Memory B cell (primary cell): ENCODE data around the gene SPTBN4.
"Not testable (repeated sequence)": the region's sequence is repeated elsewhere in the genome, so short reads cannot be mapped to it uniquely, and the experiment has no call there.

Experiments
- ATAC-seq: fragments of 150-1000 bp; cut with Tn5 transposase; 2 replicates; pipeline ENCODE4 v1.10.0; 2021; ENCODE audit warnings: low read depth, mild to moderate bottlenecking, moderate library complexity
- DNase-seq, 2 donors: peaks; one replicate each; pipeline ENCODE4 v3.0.0; 2022; ENCODE audit warnings: low spot score in 2 of 2
- H3K27ac Mint-ChIP-seq: one replicate; pipeline ENCODE4 v1.8.0; 2022; ENCODE audit warnings: mild to moderate bottlenecking, moderate library complexity, mixed read lengths
- H3K27me3 Mint-ChIP-seq: one replicate; pipeline ENCODE4 v1.8.0; 2022; ENCODE audit warnings: mixed read lengths
- H3K36me3 Mint-ChIP-seq: one replicate; pipeline ENCODE4 v1.8.0; 2022; ENCODE audit warnings: mild to moderate bottlenecking, mixed read lengths
- H3K4me1 Mint-ChIP-seq: one replicate; pipeline ENCODE4 v1.8.0; 2022; ENCODE audit warnings: mixed read lengths
- H3K4me3 Mint-ChIP-seq: one replicate; pipeline ENCODE4 v1.8.0; 2022; ENCODE audit warnings: mild to moderate bottlenecking, moderate library complexity, mixed read lengths
- H3K9me3 Mint-ChIP-seq: one replicate; pipeline ENCODE4 v1.8.0; 2022; ENCODE audit warnings: mixed read lengths

SPTBN4 gene

DNA sequence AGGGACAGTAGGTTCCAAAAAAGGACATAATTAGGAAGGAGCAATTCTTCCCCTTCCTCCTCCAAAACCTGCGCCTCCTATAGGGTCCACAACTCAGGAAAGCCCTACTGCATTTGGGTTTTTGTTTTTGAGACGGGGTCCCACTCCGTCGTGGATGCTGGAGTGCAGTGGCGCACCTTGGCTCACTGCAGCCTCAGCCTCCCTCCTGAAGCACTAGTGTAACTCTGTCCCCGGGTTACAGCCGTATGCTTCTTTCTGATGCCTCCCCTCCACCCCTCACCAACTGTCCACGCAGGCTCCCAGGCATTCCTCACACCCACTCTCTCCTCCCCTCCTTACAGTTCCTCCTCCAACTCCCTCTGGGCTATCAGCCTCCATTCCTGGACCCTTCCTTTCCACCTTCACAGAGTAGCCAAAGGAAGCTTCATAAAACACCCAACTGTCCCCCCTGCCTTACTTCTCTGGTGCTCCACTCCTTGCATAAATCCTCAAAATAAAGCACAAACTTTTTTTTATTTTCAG is 20.5 kb upstream of the SPTBN4 start:
- Mint-ChIP-seq H3K4me1 (peaks cover 15% of the 10 kb centered on the region), H3K36me3 (peaks cover 8% of the 10 kb centered on the region), H3K27me3 (no peaks in the 10 kb centered on the region), H3K4me3 (no peak overlapping the region), H3K27ac (peak overlapping the region; percentile 13), H3K9me3 (no peaks in the 10 kb centered on the region)
- DNase-seq (no peak), ATAC-seq (no peak)

- Mint-ChIP-seq H3K4me3 (no peak overlapping the region), H3K27ac (no peak overlapping the region), H3K36me3 (peaks cover 4% of the 10 kb centered on the region), H3K4me1 (peaks cover 4% of the 10 kb centered on the region), H3K9me3 (no peaks in the 10 kb centered on the region), H3K27me3 (no peaks in the 10 kb centered on the region)
- DNase-seq (no peak), ATAC-seq (no peak)
Observed at GRCh38 chr19:40449506-40449905, 17.3 kb upstream of the SPTBN4 start.

DNA sequence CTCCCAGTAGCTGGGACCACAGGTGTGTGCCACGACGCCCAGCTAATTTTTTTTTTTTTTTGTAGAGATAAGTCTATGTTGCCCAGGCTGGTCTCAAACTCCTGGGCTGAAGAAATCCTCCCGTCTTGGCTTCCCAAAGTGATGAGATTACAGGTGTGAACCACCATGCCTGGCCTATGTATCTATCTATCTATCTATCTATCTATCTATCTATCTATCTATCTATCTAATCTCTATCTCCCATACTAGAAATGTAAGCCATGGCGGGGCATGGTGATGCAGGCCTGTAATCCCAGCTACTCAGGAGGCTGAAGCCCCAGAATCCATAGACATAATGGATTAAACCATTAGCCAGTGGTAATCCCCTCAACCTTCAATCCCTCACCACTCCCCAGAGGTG is 16.1 kb upstream of the SPTBN4 start:
- Mint-ChIP-seq H3K27me3 (no peaks in the 10 kb centered on the region), H3K4me1 (no peaks in the 10 kb centered on the region), H3K4me3 (no peak overlapping the region), H3K36me3 (peaks cover 6% of the 10 kb centered on the region), H3K27ac (no peak overlapping the region), H3K9me3 (no peaks in the 10 kb centered on the region)
- DNase-seq = no peak
- ATAC-seq = no peak

DNA sequence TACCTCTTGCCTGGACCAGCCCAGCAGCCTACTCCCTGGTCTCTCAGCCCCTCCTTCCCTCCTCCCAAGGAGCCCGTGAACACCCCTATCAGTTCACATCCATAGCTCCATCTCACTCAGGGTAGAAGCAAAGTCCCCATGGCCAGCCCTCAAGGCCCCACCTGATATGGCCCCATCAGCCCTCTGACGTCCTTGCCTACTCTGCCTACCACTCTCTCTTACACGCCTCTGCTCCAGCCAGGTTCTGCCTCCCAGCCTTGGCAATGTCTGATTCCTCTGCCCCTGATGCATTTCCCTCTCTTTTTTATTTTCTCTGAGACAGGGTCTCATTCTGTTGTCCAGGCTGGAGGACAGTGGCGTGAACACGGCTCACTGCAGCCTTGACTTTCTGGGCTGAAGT is 14.8 kb upstream of the SPTBN4 start:
- Mint-ChIP-seq H3K27me3 (no peaks in the 10 kb centered on the region), H3K4me1 (no peaks in the 10 kb centered on the region), H3K4me3 (no peak overlapping the region), H3K9me3 (no peaks in the 10 kb centered on the region), H3K27ac (no peak overlapping the region), H3K36me3 (peaks cover 6% of the 10 kb centered on the region)
- ATAC-seq (no peak), DNase-seq (no peak)

DNA sequence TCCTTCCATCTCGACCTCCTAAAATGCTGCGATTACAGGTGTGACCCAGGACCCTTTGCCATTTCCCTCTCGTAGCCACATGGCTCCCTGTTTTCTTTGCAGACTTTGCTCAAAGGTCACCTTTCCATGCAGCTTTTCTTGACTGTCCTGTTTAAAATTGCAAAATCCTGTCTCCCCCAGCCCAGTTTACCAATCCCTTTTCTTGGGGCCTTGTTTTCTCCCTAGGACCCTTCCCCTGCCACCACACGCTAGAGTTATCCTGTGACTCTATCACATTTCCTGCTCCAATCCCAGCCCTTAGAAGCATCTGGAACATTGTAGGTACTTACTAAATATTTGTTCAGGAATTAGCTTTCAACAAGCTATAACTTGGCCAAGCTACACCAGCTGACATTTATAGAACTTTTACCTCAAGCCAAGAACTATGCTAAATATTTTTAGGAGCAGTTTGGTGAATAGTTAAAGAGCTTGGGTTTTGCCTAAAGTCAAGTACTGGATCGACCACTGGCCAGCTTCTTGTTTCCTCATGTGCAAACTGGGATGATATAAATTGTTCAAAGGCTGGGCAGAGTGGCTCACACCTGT is 13.6 kb upstream of the SPTBN4 start:
- ATAC-seq = no peak
- peaks cover 6% of the 10 kb centered on the region for H3K36me3 Mint-ChIP-seq

GRCh38 chr19:40453943-40454342 is 12.9 kb upstream of the SPTBN4 start:
- not testable (repeated sequence) for H3K36me3 Mint-ChIP-seq, DNase-seq, ATAC-seq, H3K27ac Mint-ChIP-seq, H3K9me3 Mint-ChIP-seq, H3K4me1 Mint-ChIP-seq, H3K27me3 Mint-ChIP-seq, H3K4me3 Mint-ChIP-seq

More for the DNA sequence above, 13.6 kb upstream of the SPTBN4 start:
- Mint-ChIP-seq H3K27ac (no peak overlapping the region), H3K4me1 (no peaks in the 10 kb centered on the region), H3K9me3 (no peaks in the 10 kb centered on the region), H3K27me3 (no peaks in the 10 kb centered on the region), H3K4me3 (no peak overlapping the region)
- DNase-seq = no peak

- H3K36me3 Mint-ChIP-seq = peaks cover 2% of the 10 kb centered on the region
- H3K27me3 Mint-ChIP-seq = no peaks in the 10 kb centered on the region
- H3K4me3 Mint-ChIP-seq = no peak overlapping the region
- no peaks in the 10 kb centered on the region for H3K9me3 Mint-ChIP-seq
- DNase-seq (no peak), ATAC-seq (no peak)
- peaks cover 8% of the 10 kb centered on the region for H3K4me1 Mint-ChIP-seq
- no peak overlapping the region for H3K27ac Mint-ChIP-seq
Observed at GRCh38 chr19:40457048-40457447, 9.8 kb upstream of the SPTBN4 start.

DNA sequence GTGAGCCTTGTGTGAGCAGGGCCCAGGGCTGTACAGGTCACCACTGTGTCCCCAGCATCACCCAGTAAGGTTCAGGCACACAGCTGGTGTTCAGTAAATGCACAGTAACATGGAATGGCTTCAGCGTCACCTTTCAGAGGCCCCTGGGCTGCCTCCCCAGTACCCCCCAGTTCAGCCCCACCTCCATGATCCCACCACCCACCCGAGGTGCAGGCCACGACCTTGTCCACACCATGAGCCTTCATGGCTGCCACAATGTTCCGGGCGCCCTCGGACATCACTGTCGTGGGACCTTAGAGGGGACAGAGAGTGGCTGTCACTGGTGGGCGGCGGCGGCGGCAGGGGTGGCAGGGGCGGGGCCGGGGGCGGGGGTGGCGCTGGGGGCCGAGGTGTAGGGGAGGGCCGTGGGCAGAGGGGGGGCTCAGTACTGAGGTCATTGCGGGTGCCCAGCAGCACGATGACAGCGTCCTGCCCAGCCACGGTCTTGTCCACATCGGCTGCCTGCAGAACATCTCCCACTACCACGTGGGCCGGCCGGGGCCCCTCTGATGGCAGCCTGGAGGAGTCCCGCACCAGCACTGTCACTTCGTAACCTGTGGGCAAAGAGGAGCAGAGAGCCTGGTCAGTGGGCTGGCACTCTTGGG is 8.7 kb upstream of the SPTBN4 start:
- no peak overlapping the region for H3K4me3 Mint-ChIP-seq

DNA sequence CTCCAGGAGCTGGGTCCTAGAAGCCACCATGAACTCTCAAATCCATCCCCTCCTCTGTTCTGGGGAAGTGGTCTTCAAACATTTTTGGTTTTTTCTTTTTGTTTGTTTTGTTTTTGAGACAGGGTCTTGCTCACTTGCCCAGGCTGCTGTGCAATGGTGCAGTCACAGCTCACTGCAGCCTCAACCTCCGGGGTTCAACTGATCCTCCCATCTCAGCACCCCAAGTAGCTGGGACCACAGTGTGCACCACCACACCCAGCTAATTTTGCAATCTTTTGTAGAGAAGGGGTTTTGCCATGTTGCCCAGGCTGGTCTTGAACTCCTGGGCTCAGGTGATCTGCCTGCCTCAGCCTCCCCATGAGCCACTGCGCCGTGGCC is 8.2 kb upstream of the SPTBN4 start:
- no peak overlapping the region for H3K27ac Mint-ChIP-seq
- no peaks in the 10 kb centered on the region for H3K27me3 Mint-ChIP-seq
- H3K9me3 Mint-ChIP-seq = no peaks in the 10 kb centered on the region
- no peak overlapping the region for H3K4me3 Mint-ChIP-seq
- peaks cover 12% of the 10 kb centered on the region for H3K4me1 Mint-ChIP-seq
- ATAC-seq (no peak), DNase-seq (no peak)
- H3K36me3 Mint-ChIP-seq = peaks cover 2% of the 10 kb centered on the region

More for the DNA sequence above, 8.7 kb upstream of the SPTBN4 start:
- H3K9me3 Mint-ChIP-seq = no peaks in the 10 kb centered on the region
- H3K36me3 Mint-ChIP-seq = peaks cover 2% of the 10 kb centered on the region
- H3K27me3 Mint-ChIP-seq = no peaks in the 10 kb centered on the region
- DNase-seq = no peak
- H3K27ac Mint-ChIP-seq = no peak overlapping the region
- peaks cover 10% of the 10 kb centered on the region for H3K4me1 Mint-ChIP-seq
- no peak for ATAC-seq

- Mint-ChIP-seq H3K27me3 (no peaks in the 10 kb centered on the region), H3K4me3 (no peak overlapping the region), H3K9me3 (no peaks in the 10 kb centered on the region)
Observed at GRCh38 chr19:40460185-40460584, 6.6 kb upstream of the SPTBN4 start.

GRCh38 chr19:40461669-40462221 is 5.1 kb upstream of the SPTBN4 start:
- Mint-ChIP-seq H3K36me3 (peaks cover 4% of the 10 kb centered on the region), H3K4me1 (peaks cover 29% of the 10 kb centered on the region), H3K9me3 (no peaks in the 10 kb centered on the region), H3K27me3 (peaks cover 6% of the 10 kb centered on the region), H3K27ac (no peak overlapping the region), H3K4me3 (peak overlapping the region; percentile 6)
- DNase-seq (peak in 1 of 2 donors; percentile 23), ATAC-seq (no peak)

More at GRCh38 chr19:40460185-40460584, 6.6 kb upstream of the SPTBN4 start:
- no peak for ATAC-seq
- peaks cover under 1% of the 10 kb centered on the region for H3K36me3 Mint-ChIP-seq
- H3K27ac Mint-ChIP-seq = no peak overlapping the region
- H3K4me1 Mint-ChIP-seq = peaks cover 16% of the 10 kb centered on the region
- DNase-seq = no peak

DNA sequence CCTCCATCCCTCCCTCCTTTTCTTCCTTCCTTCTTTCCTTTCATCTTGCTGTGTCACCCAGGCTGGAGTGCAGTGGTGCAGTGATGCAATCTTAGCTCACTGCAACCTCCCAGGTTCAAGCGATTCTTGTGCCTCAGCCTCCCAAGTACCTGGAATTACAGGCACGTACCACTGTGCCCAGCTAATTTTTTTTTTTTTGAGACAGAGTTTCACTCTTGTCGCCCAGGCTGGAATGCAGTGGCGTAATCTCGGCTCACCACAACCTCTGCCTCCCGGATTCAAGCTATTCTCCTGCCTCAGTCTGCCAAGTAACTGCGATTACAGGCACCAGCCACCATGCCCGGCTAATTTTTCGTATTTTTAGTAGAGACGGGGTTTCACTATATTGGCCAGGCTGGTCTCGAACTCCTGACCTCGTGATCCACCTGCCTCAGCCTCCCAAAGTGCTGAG is 3.2 kb upstream of the SPTBN4 start:
- not testable (repeated sequence) for H3K9me3 Mint-ChIP-seq, H3K36me3 Mint-ChIP-seq, DNase-seq, H3K27ac Mint-ChIP-seq, ATAC-seq, H3K4me3 Mint-ChIP-seq
- peaks cover 29% of the 10 kb centered on the region for H3K4me1 Mint-ChIP-seq
- H3K27me3 Mint-ChIP-seq = peaks cover 11% of the 10 kb centered on the region

GRCh38 chr19:40464059-40465024 is 2.5 kb upstream of the SPTBN4 start:
- ATAC-seq = no peak
- Mint-ChIP-seq H3K4me3 (peak overlapping the region; percentile 35), H3K9me3 (no peaks in the 10 kb centered on the region), H3K36me3 (peaks cover 4% of the 10 kb centered on the region), H3K27ac (peak overlapping the region; percentile 95), H3K27me3 (peaks cover 11% of the 10 kb centered on the region), H3K4me1 (peaks cover 29% of the 10 kb centered on the region)
- DNase-seq = peak; percentile 47 to 60
